T47D (cell line): Measurements from ENCODE around the gene PIH1D2.

ENCODE experiments used
- DNase-seq, 2 experiments: peaks; one replicate each; pipeline versions ENCODE4 v3.0.0 to v3.0.0-alpha.2; 2011 to 2012; ENCODE audit warnings: low read depth in 1 of 2, low spot score in 1 of 2
- JUND ChIP-seq: IDR thresholded peaks from 2 replicates; pipeline ENCODE4 v1.6.1; 2012; ENCODE audit warnings: low read depth
- in situ Hi-C: cut with HindIII; loops from 2 replicates; pipeline ENCODE4 v1.10.0; 2016; ENCODE audit warnings: low sequenced_read_pairs, low pct_unique_long_range_greater_than_20kb

Gene PIH1D2, protein sequence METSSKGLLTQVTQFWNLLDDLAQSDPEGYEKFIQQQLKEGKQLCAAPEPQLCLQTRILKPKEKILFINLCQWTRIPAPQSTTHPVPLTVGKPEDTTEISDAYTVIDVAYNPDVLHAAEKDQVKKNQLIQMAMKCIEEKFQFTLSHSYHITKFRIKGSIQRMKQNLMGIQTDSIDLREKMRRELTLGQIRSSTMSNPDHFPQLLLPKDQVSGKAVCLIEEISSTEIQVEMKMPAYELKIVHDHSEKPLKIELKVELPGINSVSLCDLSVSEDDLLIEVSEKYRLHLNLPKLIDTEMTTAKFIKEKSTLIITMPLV

DNA sequence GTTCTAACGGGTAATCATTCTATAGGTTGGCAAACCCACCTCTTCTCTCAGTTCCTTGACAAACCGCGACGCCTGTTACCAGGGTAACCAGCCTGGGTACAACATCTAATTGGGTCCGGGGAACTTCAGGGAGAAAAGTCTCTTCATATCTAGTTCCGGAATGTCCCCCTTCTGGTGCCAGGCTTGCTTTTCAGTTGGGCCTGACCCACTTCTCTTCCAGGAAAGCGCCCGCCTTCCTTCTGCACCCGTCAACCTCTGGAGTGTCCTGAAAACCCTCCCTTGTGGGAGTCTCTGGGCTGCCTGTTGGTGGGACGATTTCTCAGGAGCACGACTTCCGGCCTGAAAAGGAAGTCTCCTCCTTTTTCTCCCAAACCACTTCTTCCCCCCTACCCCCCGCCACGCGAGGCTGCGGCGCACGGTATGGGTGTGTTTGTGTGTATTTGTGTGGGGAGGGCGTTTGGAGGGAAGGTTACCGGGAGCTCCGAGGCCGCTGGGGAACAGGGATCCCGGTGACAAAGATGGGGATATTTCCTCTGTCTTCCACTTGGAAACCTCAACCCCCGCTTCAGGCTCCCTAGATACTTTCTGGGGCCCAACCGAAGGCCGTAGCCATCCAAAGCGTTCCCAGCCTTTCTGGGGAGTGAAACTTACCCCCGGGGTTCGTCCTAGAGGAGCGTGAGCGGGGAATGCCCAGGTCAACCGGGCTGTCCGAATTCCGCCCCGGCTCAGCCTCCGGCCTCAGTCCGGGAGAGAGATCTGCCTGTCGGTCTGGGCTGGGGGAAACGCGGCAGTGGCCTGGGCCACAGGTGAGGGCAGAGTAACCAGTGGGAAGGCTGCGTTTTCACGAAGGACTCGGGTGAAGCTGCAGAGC, at the start of gene PIH1D2, which contains the start of gene NKAPD1:
TSS of gene PIH1D2 (minus strand) at position 77 of the 871 bp plus-strand sequence. CDS start 843 bp downstream, outside the sequence.
TSS of gene NKAPD1 (plus strand) at position 359 of the 871 bp plus-strand sequence. CDS start 1,276 bp downstream, outside the sequence.
- in situ Hi-C loops, result no loop called here
- no peak for TF ChIP-seq JUND
- DNase-seq, result peak; percentile 63 to 93

DNA sequence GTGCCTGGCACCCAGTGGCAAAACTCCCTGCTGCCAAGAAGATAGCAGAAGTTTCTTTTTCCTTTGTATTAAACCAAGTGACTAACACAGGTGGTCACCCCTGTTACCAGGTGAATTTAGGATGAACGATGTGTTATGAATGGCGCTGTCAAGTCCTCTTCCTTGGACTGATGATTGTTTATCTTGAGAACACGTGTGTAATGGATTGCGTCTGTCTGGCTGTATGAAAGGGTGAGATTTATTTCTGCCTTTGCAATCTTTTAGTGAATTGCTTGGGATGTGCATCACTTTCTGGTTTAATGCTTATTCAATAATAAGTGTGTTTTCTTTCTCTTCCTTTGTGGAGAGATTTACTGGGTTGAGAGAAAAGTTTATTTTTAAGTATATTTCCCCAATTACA, 49.3 kb upstream of the PIH1D2 start:
- in situ Hi-C loops, result no loop called here
- no peak for DNase-seq
- no peak for TF ChIP-seq JUND

DNA sequence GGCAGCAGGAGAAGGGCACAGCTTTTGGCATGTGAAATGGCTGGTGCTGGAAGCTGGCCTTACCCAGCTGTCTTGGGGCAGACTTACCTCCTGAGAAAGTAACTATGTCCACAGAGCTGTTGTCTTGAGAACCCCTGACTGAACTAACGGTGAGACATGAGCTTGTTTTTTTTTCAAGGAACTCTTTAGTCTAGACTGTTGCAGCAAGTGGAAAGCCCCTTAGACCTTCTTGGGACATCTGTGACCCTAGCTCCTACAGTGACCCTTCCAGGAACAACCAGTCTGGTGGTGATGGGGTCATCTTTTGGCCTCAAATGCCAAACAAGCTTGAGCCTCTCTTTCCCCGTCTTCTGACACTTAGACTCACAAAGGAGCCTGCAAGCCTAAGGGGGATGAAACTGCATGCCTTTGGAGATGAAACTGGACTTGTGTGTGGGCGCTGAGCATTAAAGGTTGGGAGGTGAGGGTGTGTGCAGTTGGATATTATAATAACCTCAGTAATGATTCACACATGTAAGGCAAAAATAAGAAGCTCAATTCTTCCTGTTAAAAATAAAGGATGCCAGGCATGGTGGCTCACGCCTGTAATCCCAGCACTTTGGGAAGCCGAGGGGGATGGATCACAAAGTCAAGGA, 48.3 kb upstream of the PIH1D2 start:
- TF ChIP-seq JUND, result no peak
- no peak for DNase-seq
- in situ Hi-C loops, result no loop called here

DNA sequence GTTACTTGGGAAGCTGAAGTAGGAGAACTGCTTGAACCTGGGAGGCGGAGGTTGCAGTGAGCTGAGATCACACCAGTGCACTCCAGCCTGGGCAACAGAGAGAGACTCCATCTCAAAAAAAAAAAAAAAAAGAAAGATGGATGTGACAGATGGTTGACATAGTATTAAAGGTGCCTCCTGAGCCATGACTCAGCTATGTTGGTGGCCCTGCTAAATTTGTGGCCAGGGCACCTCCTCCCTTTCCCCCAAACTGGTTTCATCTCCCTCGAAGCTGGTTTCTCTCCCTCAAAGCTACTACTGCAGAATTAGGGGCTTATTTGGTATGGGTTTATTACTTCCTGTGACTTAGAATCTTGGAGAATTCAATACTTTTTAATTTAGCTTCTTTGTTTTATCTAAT, 44.4 kb upstream of the PIH1D2 start:
- no peak for TF ChIP-seq JUND
- in situ Hi-C loops, result no loop called here
- no peak for DNase-seq

DNA sequence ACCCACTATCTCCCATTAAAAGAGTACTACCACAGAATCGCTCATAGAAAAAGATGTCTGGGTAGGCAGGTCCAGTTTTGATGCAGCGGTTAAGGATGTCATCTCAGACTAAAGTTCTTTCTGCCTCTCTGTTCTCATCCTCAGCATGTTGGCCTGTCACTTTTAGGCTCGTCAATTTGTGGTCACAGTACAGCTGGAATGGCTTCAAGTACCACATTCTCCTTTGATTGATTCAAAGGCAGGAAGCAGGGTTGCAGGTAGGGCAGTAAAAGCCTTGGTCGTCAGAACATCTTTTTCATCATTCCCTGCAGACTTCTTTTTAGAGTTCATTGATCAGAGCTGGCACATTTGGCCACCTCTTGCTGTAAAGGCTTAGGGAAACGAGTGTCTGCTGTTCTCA, 41.6 kb upstream of the PIH1D2 start:
- no peak for TF ChIP-seq JUND
- in situ Hi-C loops, result no loop called here
- no peak for DNase-seq

DNA sequence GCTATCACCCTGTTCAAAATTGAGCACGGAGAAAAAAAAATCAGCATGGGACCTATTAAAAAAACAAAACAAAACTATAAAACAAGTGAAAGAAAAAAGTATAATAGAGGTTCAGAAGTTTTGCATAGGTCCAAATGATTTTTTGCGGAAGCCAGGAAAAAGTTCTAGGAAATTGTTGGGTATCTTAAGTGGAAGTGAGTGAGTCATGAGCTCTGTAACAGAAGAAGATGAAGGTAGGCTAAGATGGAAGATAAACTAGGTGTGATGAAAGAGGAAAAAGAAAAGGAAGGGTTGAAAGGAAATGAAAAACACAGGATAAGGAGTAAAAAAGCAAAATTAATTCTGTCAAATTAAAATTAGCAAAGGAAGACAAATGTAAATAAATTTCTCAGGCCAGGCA, 40.6 kb upstream of the PIH1D2 start:
- in situ Hi-C loops, result no loop called here
- TF ChIP-seq JUND, result no peak
- no peak for DNase-seq

DNA sequence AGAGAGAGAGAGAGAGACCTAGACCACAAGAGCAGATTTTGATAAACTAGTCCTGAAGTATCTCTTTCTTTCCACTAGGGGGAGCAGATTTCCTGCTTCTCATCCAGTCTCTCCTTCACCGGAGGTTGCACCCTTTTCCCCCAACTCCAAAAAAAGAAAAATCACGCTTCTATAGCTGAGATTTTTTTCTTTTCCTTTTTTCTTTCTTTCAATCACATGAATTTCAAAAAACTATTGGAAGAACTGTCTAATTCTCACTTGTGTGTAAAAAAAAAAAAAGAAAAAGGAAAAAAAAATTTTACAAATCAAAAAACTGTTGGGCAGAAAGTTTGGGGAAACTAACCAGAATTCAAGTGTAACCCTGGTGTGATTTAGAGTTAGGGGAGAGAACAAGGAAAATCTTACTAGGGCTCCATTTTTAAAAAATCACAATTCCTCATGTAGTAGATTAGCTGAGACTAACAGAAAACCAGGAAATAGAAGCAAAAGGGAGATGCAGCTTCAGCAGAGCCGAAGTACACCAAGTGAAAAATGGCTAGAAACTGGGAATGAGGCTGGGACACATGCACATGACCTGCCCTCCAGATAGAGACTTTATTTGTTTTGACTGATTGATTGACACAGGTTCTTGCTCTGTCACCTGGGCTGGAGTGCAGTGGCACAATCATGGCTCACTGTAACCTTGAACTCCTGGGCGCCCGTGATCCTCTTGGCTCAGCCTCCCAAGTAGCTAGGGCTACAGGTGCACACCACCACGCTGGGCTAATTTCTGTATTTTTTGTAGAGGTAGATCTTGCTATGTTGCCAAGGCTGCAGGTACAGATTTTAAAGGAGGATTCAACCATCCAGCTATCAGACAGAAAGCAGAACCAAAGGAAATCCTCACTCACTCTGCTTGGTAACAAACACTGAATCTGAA, 40.0 kb upstream of the PIH1D2 start:
- TF ChIP-seq JUND, result no peak
- in situ Hi-C loops, result no loop called here
- peak; percentile 39 to 79 for DNase-seq

DNA sequence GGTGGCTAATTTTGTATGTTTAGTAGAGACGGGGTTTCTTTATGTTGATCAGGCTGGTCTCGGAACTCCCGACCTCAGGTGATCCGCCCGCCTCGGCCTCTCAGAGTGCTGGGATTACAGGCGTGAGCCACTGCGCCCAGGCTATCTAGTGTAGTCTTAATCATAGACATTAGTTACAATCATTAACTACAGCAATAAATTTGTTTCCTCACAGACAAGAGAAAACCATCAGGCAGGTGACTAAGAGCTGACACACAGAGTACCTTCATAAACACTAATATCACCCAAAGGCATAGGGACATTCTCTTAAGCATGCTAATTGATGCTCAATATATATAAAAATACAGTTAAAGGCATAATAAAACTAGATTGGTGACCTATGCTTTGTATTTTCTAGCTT, 32.3 kb upstream of the PIH1D2 start:
- in situ Hi-C loops, result no loop called here
- DNase-seq, result no peak
- no peak for TF ChIP-seq JUND

DNA sequence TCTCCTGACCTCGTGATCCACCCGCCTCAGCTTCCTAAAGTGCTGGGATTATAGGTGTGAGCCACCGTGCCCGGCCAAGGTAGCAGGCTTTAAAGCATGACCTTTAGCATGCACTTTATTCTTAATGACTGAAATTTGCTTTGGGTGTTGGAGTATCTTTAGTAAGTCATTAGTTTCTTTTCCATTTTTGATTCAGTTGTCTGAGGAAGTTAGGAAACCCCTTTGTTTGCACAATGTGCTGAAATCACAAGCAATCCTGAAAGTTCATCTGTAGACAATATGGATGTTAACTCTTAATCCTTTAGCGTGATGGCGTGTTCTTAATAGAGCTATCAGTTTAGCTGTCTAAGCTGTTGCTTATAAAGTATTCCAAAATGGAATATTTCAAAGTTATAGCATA, 29.6 kb upstream of the PIH1D2 start:
- in situ Hi-C loops, result no loop called here
- TF ChIP-seq JUND, result no peak
- no peak for DNase-seq

DNA sequence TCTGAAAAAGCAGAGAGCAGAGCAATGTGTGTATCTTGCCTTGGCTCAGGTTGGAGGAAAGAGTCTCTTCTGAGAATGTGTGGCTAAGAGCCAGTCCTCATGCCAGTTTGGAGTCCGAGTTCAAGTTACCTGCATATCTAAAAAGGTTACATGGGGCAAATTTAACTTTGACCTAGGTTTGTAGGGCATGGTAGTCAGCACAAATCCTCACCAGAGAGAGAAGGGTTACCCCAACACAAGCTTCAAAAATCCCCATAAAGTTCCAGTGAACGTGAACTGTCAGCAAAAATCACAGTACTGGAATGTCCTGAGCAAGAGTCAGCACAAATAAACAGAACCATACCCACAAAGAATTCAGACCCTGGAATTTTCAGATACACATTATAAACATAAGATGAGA, 26.6 kb upstream of the PIH1D2 start:
- DNase-seq, result no peak
- in situ Hi-C loops, result no loop called here
- TF ChIP-seq JUND, result no peak

DNA sequence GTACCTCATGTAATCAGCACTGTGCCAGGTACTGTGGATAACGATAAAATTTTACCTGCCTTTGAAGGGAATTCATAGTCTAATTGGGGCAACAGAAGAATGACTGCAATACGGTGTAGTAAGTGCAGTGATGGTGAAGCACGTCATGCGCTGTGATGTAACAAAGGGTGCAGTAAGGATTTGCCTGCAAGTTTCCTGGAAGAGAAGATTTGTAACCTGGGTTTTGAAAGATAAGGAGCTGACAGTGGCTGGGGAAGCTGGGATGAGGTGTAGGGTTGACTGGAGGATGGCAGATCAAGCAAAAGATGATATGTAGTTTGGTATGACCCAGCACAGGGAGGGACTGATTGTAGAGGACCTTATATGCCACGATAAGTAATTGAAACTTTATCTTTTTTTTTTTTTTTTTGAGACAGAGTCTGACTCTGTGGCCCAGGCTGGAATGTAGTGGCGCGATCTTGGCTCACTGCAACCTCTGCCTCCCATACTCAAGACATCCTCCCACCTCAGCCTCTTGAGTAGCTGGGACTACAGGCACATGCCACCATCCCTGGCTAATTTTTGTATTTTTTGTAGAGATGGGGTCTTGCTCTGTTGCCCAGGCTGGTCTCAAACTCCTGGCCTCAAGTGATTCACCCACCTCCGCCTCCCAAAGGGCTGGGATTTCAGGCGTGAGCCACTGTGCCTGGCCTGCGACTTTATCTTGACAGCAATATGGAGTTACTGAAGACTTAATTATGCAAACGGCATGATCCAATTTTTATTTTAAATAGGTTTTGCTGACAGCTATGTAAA, 24.1 kb upstream of the PIH1D2 start:
- in situ Hi-C loops, result no loop called here
- DNase-seq, result no peak

More for the DNA sequence above, 24.1 kb upstream of the PIH1D2 start:
- no peak for TF ChIP-seq JUND
